ENCODE data around the gene MARCHF3.
"Not testable (repeated sequence)": the region's sequence is repeated elsewhere in the genome, so short reads cannot be mapped to it uniquely, and the experiment has no call there.

The MARCHF3 gene

DNA sequence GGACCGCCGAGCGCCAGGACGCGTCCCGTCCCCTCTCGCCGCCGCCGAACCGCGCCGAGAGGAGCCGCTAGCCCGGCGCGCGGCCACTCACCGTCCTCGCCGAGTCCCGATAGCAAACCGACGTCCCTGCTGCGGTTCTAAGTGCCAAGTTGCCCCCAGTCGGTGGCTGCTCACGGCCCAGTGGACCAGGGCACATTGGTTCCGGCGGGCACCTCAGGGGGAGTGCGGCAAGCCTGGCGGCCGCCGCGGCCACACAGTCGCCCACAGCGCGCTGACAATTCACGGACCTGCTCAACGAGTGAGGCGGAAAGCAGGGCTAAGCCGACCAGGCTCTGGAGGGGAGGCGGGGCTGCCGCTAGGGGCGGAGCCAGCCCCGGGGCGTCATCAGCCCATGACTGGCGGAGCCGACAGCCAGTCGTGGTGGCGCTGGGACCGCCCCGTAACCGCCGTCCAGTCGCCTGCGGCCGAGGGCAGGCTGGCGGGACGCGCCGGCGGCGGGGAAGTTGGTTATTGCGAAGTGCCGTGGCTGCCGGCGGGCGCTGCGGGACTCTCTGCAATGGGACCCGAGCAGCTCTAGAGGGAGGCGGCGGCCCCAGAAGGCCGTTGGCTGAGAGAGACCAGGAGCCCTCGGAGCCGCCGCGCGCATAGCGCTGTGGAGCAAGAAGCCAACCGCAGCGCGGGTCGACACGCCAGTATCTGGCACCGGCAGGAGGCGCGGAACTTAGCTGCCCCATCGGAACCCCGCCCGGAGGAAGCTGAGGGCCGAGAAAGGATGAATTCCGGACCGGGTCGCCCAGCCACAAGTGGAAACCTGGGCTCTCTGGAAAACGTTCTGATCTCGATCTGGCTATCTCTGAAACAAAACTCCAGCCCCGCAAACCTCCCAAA lies at the start of gene MARCHF3:
Gene MARCHF3, minus strand, starts transcription at position 300 of the 888 bp plus-strand sequence. CDS start 112,387 bp downstream, outside the sequence.
- peak; percentile 78 to 95 for DNase-seq

- no peak for DNase-seq
These were observed 49.7 kb upstream of the MARCHF3 start for GRCh38 chr5:127079994-127080491.

- no peak for DNase-seq
These were observed 47.0 kb upstream of the MARCHF3 start for GRCh38 chr5:127077366-127077765.

GRCh38 chr5:127076315-127077129 lies 46.2 kb upstream of the MARCHF3 start:
- DNase-seq: no peak

GRCh38 chr5:127074466-127074865 lies 44.1 kb upstream of the MARCHF3 start:
- no peak for DNase-seq

- peak; percentile 43 to 75 for DNase-seq
These were observed 42.8 kb upstream of the MARCHF3 start, which contains the start of gene C5orf63 for GRCh38 chr5:127072861-127073846. Gene C5orf63 (minus strand): TSS chr5:127073502. CDS start chr5:127058995, 14,507 bp downstream.

DNA sequence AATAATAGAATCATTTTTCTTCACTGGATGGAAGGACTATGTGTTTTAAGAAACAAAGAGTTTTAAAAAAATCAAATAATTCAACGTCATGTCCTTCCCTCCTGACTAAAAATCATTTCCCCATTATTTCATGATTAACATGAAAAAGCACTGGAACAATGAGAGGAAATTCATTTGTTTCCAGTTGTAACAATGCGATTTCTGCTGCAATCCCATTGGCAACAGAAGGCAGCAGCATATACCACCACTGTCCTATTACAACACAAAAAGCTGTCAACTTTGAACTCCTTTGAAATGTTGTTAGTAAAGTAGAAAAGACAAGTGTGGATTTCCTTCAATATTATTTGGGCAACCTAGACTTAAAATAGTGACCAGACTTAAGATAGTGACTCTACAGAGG lies 39.9 kb upstream of the MARCHF3 start:
- no peak for DNase-seq

- peak; percentile 28 to 70 for DNase-seq
These were observed 38.3 kb upstream of the MARCHF3 start for GRCh38 chr5:127068493-127069214.

GRCh38 chr5:127066721-127067120 lies 36.4 kb upstream of the MARCHF3 start:
- DNase-seq: no peak

- no peak for DNase-seq
These were observed 34.0 kb upstream of the MARCHF3 start for GRCh38 chr5:127064253-127064840.

- DNase-seq: no peak
These were observed 33.0 kb upstream of the MARCHF3 start for GRCh38 chr5:127063257-127063913.

DNA sequence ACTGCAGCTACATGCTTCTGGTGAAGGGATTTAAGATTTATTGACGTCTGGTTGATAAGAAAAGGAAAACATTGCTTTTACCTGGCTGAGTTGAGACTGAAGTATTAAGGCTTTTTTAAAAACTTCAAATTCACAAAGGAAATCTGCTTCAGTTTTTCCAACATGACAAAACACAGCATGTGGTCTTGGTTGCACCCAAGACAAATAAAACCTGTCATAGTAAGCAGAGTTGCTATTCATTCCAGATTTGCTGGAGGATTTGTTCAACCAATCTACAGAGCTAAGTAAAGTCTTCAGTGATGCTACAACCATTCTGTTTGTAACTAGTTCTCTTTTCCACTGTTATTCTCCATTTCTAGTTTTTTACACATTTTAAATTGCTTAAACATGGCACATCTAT lies 31.6 kb upstream of the MARCHF3 start:
- no peak for DNase-seq

DNA sequence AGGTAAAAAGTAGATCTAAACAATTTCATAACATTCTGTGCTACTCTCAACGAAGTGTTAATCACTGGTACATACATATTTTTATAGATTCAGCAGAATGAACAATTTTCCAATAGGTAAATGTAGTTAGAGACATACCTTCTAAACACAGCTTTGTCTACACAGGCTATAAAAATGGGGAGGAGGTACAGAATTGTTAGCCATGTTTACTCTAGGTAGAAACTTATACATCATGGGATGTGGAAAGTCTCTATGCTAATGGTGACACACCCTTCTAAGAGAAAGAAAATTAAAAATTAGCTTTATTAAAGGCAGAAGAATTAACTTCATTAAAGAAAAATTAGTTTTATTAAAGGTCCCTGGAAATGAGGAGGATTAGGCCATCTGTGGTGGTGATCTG lies 31.2 kb upstream of the MARCHF3 start:
- DNase-seq: no peak

DNA sequence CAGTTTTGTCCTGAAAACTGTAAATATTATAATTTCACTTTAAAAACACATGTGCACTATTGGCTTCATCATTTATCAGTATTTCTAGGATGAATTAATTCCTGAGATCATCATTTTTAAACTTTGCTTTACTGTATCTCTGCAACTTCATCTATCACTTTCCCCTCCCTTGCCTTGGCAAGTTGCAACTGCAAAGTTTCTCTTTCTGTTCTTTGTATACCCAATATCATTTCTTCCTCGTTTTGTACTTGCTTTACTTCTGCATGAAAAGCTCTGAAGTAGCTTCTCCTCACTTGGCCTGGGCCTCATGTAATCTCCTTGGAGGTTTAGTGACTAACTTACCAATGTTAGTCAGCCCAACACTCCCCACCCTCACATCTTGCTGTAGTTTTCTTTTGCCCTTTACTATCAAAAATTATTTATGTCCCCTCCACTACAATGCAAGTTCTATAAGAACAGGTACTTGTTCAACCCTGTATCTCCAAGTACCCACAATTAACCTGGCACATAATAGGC lies 30.2 kb upstream of the MARCHF3 start:
- DNase-seq: no peak

DNA sequence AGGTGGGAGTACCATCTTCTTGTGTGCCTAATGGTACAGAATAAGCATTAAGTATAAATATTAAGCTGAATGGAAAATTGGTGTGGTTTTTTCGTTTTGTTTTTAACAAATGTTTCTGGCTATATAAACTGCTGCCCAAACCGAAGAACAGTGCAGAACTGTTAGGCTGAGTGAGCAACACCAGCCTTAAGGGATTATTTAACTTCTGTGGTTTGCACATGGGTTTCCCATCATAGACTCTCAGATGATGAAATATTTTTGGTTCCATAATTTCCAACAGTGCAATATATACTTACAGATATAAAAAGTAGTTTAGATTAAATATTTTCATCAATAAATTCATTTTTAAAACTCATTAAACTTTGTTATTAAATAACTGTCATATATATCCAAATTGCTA lies 26.5 kb upstream of the MARCHF3 start:
- no peak for DNase-seq

GRCh38 chr5:127055880-127056653 lies 25.7 kb upstream of the MARCHF3 start:
- DNase-seq: no peak

DNA sequence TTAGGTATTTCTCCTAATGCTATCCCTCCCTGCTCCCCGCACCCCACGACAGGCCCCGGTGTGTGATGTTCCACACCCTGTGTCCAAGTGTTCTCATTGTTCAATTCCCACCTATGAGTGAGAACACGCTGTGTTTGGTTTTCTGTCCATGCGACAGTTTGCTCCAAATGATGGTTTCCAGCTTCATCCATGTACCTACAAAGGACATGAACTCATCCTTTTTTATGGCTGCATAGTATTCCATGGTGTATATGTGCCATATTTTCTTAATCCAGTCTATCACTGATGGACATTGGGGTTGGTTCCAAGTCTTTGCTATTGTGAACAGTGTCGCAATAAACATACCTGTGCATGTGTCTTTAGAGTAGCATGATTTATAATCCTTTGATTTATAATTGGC lies 23.2 kb upstream of the MARCHF3 start:
- not testable (repeated sequence) for DNase-seq

DNA sequence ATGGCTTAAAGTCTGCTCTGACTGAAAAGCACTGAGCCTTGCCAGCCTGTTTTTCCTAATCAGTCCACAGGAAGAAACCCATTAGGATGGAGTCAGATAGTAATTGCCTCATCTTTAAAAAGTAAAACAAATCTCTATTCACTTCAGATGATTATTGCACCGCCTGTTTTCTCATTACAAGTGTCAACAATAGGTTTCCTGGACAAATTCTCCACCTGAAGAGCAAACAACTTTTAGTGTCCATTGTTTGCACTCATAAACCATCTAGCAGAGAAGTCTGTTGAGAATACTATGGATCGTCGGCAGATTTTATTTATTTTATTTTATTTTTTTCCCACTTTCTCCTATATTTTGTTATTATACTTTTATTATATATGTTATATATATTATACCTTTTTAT lies 22.7 kb upstream of the MARCHF3 start:
- no peak for DNase-seq

- DNase-seq: no peak
These were observed 21.2 kb upstream of the MARCHF3 start for GRCh38 chr5:127051591-127051990.
